ENCODE results near the gene CCDC85A.

Gene CCDC85A

DNA sequence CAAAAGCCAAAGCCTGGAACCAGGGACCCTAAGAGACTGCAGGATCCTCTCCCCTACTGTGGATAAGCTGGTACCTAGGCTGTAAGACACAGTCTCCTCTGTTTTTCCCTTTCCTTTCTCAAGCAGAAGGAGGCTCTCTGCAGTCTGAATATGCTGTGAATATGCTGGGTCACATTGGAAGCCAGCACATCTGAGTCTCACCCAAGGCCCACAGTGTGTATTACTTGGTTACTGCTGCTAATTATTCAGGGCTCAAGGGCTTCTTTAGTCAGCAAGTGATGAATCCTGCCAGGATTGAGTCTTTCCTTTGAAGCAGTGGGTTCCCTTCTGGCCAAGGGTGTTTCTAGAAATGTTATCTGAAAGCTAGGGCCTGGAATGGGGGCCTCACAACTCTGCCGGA is 60.7 kb downstream of the CCDC85A start:
- no peak for DNase-seq

DNA sequence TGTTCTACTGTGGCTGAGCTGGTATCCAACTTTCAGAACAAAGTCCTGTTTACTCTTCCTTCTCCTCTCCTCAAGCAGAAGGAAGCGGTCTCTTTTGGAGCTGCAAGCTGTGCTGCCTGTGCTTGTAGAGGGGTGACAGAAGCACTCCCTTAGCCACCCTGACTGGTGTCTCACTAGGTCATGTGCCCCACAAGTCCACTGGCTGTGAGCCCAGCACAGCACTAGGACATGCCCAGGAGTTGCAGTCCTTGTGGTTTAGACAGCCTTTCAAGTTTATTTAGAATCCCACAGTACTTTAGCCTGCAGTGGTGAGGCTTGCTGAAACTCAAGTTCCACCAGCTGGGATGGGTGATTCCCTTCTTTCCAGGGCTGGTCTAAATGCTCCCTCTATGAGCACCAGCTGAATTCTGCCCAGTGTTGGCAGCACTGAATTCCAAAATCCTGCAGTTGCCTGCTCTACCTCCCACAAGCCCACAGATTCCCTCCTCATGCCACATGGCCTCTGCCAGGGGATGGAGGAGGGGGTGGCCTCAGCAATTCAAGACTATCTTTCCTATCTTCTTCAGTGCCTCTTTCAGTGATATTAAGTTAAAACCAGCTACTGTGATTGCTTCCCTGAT is 61.2 kb downstream of the CCDC85A start:
- DNase-seq = no peak

DNA sequence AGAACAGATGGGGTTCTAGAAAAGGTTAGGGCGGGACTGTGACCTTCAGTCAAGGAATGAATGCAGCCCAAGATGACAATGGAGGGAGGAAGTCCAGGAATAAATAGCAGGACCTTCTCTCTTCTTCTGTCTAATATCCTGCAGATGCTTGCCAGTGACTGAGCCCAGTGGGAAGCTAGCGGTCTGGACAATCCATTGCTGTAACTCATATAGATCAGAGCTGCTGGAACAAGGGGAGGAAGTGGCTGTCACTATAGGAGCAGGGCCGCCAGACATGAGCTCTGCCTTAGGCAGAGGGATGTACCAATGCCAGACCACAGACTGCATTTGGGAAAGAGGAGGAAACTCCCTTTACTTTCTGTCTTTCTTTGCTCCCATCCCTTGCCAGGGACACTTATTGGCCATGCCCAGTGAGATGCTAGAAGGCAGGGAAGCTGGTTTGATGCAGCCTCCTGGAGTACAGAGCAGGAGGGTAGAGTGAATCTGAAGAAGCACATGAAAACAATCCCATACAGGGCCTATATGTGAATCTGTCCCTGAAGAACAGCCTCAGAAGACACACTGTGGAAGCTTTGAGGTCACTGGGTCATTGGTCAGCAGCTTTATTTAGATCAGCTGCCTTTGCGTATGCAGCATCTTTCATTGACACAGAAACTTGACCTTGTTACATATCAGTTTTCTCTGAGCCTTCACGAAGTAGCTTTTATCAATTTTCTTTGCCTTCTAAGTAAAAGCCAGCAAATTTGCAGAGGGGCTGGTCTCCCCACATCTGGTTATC is 65.4 kb downstream of the CCDC85A start:
- DNase-seq = no peak

DNA sequence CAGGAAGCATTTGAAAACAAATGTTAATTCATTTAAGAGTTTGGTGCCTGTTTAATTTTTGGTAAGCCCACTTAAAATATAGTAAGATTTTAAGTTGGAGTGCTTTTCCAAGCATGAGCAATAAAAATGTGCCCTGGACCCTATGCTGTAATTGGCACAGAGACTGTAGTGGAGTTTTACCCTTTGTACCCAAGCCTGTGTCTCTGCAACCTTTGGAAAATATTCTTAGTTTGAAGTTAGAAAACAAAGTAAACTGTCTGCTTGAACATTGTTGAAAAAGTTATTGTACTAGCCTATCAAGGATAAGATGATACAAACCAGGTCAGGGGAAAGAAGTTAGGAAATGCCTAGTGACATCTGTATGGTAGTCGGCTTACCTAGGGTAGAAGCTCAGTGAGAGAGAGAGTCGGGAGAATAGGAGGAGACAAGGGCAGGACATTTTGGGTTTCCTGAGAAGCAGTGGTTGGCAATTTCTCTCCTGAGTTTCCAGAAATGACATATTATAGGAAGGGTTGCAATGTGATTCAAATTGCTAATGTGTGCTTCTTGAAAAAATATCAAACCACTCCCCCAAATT is 66.5 kb downstream of the CCDC85A start:
- DNase-seq = no peak

DNA sequence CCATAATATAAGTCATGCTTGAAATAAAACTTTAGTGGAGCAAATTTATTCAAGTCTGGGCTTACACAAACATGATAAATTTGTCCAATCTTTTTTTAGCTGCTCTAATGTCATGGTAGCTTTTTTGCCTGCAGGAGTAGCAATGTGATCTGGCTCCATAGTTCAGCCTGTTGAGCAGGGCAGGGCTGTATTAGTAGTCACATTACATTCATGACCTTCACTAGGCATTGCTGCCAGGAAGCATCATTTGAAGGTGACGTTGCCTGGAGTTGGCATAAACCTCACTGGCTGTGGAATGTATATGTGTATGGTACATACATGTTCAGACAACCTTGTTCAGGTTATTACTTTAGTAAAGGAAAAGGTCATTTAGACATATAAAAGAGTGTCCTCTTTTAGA is 76.6 kb downstream of the CCDC85A start:
- DNase-seq = no peak

DNA sequence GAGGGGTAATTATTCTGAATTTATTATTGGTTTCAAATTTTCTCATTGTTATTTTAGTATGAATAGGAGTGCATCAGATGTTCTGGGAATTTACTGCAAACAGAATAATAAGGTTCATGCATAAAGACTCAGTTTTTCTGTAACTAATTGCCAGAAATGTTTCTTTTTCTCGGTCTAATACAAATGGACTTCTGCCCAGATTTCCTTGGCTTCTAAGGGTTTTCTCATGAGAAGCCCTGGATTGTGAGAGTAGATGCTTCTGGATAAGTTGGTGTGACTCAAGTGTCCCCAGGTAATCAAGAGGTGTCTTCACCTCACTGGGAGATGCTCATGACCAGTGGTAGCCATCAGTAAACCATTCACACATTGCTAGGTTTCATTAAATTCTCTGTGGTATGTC is 78.5 kb downstream of the CCDC85A start:
- DNase-seq = no peak

DNA sequence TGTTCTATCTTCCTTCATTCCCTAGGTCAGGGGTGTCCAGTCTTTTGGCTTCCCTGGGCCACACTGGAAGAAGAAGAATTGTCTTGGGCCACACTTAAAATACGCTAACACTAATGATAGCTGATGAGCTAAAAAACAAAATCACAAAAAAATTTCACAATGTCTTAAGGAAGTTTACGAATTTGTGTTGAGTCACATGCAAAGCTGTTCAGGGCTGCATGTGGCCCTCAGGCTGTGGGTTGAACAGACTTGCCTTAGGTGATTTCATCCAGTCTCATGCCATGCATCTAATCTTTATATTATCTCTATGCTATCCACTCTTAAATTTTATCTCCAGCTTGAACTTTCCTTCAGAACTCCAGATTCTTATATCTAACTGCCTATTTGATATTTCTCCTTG is 80.1 kb downstream of the CCDC85A start:
- no peak for DNase-seq

DNA sequence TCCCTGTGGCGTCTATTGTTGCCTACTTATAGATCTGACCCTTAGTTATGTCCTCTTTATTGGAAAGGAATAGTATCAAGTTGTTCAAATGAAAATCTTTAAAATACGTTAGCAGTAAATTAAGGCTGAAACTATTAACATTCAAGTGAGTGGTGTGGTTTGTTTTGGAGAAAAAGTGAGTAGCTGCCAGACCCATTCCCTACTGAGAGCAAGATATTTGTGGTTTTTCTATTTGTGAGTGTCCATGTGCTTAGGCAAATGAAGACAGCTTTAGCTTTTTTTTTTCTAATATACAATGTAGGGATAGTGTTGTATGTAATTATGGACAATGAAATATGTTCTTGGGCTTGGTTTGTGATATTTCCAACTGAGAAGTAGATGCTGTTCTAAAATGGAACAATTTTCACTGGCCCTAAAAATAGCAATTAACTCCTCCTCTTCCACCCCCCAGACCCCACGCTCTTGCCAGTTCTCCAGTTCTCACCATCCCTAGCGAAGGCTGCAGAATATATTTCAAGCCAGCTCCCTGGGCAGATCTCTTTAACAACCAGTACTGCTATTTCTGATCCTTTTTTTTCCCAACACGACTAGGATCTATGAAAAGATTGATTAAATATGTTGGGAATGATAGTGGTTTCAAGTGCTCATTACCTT is 83.1 kb downstream of the CCDC85A start:
- no peak for DNase-seq

DNA sequence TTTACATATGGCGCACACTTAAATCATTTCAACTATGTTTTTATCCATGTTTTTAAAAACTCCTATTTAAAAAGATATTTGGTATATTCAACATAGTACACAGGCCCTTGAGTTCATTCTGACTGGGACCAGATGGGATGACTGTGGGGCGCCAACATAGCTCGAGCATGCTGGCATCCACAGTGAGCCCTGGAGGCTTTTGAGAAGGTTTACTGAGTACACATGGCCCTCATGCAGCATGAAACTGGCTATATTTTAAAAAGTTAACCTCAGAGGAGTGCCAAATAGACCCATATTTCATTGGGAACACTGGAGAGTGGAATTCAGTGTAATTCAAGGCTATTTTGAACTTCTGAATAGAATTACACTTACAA is 83.6 kb downstream of the CCDC85A start:
- DNase-seq = no peak

DNA sequence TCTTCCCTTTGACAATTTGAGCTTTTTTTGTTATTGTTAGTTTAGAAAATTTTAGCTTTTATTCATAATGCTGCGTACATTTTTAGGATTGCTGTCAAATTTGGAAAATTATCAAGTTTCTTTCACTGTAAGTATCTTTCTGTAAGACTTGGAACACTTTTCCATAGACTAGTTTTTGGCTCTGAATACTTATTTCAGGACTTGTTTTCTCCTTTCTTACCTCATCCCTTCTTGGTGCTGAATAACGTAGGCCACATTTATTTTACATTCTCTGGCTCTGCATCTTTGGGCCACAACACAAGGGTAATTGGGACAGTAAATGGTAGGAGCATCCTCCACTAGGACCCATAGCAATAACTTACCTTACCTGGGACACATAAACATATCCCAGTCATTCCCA is 85.1 kb downstream of the CCDC85A start:
- no peak for DNase-seq

DNA sequence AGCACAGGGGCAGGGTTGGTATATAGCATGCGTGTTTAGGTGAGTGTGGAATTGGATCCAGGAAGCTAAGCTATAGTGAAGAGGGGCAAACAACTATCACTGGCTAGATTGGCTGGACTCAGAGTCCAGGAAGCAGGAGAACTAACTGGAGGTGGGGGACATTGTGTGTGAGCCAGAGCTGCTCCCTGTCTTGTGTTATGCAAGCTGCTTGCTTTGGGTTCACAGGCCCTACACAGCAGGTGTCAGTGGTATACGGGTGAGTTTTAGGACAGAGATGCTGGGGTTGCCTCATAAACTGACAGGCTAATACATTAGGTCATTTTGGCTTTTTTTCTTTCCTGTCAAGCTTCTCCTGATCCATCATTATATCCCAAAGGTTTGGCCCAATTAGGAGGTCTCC is 87.5 kb downstream of the CCDC85A start:
- no peak for DNase-seq

DNA sequence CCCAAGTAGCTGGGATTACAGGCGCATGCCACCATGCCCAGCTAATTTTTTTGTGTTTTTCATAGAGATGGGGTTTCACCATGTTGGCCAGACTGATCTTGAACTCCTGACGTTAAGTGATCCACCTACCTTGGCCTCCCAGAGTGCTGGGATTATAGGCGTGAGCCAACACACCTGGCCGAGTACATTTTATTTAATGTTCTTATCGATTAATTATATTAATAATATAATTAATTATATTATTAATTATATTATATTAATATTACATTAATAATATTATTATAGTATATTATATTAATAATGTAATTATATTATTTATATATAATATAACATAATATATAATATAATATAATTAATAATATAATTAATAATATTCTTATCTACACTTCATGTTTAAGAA is 101.4 kb downstream of the CCDC85A start:
- DNase-seq = no peak

DNA sequence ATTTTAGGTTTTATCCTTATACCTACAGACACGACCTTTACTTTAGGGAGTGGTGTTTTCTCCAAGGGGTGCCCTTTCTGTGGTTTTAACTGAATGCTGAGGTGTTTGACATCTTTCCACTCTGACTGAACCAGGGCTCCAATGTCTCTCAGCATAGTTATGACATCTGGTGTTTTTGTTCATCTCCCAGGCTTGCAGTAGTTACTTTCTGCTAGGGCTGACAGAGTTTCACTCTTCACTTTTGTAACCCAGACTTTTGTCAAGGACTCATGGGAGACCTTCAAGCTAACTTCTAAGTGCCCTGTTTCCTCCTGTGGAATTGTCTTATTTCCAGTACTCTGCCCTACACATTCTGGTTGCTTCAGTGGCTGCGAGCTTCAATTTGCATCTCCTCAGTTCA is 103.1 kb downstream of the CCDC85A start:
- DNase-seq = no peak

DNA sequence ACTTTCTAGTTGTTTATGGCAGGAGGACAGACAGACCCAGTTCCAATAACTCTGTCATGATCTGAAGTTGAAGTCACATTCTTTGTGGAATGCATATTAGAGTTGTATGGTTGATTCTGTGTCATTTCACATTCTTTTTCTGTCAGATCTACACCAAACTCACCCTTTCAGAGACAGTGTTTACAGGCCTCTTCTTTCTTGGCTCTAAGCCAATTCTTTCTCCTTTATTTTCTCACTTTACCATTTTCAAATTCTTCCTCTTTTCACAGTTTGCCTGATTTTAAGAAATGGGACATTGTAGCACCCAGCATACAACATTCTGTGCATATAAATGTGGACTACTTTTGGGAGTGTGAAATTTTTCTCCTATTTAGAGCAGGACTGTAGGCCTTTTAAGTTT is 103.7 kb downstream of the CCDC85A start:
- DNase-seq = no peak

DNA sequence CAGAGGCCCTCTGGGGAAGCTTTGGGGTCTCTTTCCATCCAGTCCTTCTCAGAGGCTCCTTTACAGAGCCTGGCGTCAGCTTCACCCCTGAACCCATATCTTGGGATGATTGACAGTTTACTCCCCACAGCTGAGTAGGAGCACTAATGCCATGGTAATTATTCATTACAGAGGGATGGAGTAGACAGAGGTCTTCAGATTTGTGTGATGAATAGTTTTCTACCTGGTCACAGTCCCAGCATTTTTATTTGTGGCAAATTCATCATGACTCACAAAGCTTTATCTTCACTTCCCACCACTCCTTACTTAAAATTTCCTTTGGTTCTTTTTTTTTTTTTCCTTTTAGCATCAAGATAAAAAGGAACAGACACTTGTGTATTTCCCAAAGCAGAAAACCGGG is 104.2 kb downstream of the CCDC85A start:
- DNase-seq = no peak

DNA sequence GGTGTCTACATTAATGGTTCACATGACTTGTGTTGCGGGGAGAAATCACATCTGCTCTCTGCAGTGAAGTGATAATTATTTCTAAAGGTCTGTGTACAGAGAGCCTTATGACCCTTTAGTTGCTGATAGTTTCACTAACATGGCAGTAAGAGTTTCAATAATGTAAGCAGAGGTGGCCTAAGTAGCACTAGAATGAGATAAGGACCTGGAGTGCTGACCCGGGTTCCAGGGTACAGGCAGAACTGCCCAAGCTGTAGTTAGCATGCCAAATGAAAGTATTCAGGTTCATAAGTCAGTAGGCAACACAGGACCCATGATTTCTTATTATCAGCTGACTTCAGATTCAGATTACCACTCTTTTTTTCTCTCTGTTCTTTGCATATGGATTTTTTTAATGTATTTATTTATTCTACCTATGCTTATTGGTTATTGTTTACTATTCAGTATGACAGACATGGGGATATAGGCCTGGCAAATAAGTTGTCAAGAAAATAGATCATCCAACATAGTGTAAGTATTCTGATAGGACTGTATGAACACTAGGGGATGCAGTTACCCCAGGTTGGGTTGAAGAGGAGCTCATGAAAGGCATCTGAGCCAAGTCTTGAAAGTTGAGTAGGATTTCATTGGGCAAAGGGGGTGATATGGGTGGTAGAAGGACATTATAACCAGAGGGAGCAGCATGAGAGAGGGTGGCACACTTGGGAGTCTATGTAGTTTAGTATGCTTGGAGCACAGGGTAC is 105.2 kb downstream of the CCDC85A start:
- DNase-seq = no peak

DNA sequence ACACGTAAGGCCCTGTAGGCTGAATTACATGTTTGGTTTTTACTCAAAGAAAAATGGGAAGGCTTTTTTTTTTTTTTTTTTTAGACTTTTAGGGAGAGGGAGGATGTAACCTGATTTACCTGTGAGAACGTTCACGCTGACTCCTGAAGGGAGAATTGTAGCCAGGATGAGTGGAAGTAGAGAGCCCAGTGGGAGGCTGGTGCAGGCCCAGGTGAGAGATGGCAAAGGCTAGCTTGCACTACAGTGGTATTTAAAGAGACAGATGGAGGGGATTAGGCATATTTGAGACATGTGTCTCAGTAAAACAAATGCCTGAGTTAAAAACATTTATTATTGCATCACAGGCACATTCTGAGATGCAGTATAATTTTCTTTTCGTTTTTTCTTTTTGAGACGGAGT is 107.9 kb downstream of the CCDC85A start:
- no peak for DNase-seq

DNA sequence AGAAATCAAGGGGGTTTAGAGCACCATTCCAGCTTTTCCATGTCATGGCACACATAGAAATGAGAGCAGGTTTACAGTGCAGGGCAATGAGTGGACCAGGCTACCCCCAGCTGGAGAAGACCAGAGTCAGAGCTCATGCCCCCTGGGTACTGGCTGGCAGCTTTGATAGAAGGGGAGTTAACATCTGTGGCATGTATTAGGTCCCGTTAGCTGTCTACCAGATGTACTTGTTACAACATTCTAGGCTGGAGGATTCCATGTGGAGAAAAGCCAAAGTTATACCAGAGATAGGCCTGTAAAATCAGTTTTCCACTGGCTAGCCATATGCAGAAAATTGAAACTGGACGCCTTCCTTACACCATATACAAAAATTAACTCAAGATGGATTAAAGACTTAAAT is 109.2 kb downstream of the CCDC85A start:
- DNase-seq = no peak

DNA sequence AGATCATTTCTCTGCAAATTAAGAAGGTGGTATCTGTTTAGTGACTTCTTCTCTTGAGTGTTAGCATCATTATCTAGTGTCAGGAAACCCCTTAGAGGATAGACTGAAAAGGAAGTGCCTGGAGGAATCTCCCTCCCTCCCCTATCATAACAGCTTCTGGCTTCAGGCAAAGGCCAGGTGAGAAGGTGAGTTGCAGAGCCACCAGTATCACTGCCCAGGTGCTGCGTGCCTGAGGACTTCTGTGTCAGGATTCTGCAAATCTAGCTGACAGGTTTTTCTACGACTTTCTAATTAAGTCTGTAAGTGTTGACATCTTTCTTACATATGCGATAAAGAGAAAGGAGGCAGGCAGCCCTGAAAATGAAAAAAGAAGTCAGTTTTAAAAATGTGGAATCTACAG is 111.9 kb downstream of the CCDC85A start:
- no peak for DNase-seq

DNA sequence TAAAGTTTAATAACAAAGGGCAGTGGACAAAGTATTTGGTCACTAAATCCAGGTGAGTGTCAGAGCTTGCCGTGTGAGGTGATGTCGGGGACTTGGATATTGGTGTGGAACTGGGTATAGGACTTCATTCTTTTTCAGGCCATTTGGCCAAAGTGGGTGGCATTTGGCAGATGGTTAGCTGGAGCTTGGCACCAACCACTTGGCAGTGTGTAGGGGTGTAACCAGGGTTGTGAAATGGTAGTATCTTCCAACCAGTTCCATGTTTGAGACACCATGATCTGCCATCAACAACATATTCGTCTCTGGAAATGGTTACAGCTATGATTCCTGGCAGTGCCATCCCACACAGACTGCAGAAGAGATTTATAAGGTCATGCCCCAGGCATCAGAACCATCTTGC is 113.9 kb downstream of the CCDC85A start:
- DNase-seq = no peak

DNA sequence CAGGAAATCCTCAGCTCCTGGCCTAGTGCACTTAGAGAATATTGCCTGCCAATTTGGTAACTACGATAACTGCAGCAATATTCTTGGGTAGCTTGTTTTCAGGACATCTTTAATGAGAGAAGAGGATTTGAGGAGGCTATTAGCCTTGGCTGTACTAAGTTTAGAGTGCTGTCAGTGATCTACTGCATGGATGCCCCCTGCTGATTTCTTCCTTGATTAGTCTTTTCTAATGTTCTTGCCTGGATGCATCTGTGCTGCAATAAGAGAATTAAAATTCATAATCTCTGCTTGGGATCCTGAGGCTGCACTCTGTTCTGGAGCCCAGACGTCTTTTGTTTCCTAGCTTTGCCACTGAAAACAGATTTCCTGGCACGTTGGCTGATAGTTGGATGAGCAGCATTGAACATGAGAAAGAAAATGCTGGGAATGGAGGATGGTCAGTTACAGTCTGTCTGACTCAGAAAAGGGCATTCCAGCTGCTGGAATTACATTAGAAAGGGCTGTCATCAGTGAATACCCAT is 115.4 kb downstream of the CCDC85A start:
- DNase-seq = no peak

DNA sequence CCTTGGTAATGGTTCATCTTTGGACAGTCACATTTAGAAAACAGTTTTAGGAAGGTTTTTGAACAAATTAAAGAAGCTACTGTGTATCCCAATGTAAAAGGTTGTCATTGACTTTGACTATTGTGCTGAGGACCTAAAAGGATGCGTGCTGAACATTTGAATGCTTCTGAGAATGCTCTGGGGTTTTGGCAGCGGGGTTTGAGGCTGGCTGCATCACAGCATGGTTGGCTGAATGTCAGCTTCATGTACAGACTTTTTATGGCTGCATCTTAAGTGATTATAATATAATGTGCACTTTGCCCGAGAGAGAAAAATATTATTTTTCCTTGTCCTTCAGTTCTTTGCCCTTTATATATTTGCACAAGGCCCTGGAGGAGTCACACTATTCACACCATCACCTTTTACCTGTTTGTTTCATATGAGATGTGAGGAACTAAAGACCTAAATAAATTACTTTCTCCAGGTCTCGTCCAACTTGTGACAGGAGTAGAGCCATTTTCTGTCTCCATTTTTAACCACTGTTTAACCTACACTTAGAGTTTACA is 125.9 kb downstream of the CCDC85A start:
- DNase-seq = no peak

DNA sequence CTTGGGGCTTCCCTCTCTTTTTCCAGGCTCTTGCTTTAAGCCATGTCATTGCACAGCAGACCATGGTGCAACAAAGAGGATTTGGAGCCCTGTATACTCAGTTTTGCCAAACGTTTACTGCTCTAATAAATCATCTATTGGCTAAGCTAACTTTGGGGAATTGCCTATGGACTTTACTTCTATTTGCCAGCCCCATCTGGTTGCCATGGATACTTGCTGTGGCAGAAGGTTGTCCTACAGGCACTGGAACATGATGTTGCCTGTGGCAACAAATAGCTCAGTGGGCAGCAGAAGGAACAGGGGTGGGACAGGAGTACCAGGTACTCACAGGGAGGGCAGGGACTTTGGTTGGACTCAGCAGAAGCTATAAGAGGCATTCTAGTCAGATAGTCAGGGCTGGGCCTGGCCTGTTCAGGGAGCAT is 129.7 kb downstream of the CCDC85A start:
- no peak for DNase-seq

Measured in suppressor macrophage treated with lipopolysaccharide for 4 hours (primary cell).